ENCODE results near the gene OPTN. TPM values are rescaled to one million over a fixed set of nuclear protein-coding genes. Genes with fewer than 3 reads are reported as not detected.

The OPTN gene
- total and polyA plus RNA-seq, 11 donors, result 88.2 to 191 (median 128) TPM

GRCh38 chr10:13167568-13167967, 67.6 kb downstream of the OPTN start:
- no peaks in the 10 kb centered on the region for H3K27me3 ChIP-seq
- ATAC-seq, result no peak
- no peak for TF ChIP-seq POLR2A (IDR thresholded peaks at IDR 0.05)
- no peak overlapping the region for H3K4me3 ChIP-seq
- no peak for DNase-seq
- no peaks in the 10 kb centered on the region for H3K4me1 ChIP-seq
- H3K27ac ChIP-seq, result no peak overlapping the region
- no peaks in the 10 kb centered on the region for H3K36me3 ChIP-seq
- H3K9me3 ChIP-seq, result no peaks in the 10 kb centered on the region
- 89 to 97% (median 93%) methylated on average over 7 of the region's 7 CpGs for WGBS, 4 donors
- intact Hi-C loops (cut with DNase I), result loop anchor here in 7 of 10 donors (10.0 kb wide), 7 partner anchors 107 to 367 kb away; partner anchors contain the start of genes BEND7 (in 2 of the 7) and PHYH (in 1 of the 7)

- 92 to 96% (median 93%) methylated on average over 6 of the region's 6 CpGs for WGBS, 4 donors
These were observed 68.8 kb downstream of the OPTN start for GRCh38 chr10:13168781-13169180.

DNA sequence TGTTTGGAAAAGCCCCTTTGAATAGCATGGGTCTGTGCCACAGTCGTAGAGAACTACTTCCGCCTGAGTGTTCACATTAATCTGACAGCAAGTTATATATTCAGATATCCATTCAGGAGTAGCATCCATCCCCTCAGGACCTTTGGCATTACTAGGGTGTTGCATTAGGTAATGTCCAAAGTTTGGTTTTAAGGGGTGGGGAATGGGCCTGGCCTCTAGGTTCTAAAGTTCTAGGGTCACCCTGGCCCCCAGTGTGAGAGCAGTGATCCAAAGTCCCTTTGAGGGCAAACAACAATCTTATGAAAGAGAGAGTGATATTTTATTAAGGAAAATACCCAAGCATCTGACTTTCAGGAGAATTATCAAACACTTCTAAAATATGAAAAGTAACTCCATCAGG, 73.7 kb downstream of the OPTN start:
- TF ChIP-seq CTCF (IDR thresholded peaks at IDR 0.05) (no peak), POLR2A (IDR thresholded peaks at IDR 0.05) (no peak)
- intact Hi-C loops (cut with DNase I), result no loop called here
- no peaks in the 10 kb centered on the region for H3K27me3 ChIP-seq
- H3K36me3 ChIP-seq, result no peaks in the 10 kb centered on the region
- H3K4me3 ChIP-seq, result no peak overlapping the region
- ATAC-seq, result no peak
- no peaks in the 10 kb centered on the region for H3K9me3 ChIP-seq
- H3K4me1 ChIP-seq, result no peaks in the 10 kb centered on the region
- no peak overlapping the region for H3K27ac ChIP-seq
- DNase-seq, result no peak
- WGBS, 4 donors, result 98 to 100% (median 100%) methylated on average over 2 of the region's 2 CpGs

More at GRCh38 chr10:13168781-13169180, 68.8 kb downstream of the OPTN start:
- no peaks in the 10 kb centered on the region for H3K36me3 ChIP-seq
- no peaks in the 10 kb centered on the region for H3K4me1 ChIP-seq
- intact Hi-C loops (cut with DNase I), result loop anchor here in 7 of 10 donors (10.0 kb wide), 7 partner anchors 106 to 366 kb away; partner anchors contain the start of genes BEND7 (in 2 of the 7) and PHYH (in 1 of the 7)
- H3K9me3 ChIP-seq, result no peaks in the 10 kb centered on the region
- no peak overlapping the region for H3K27ac ChIP-seq
- DNase-seq, result no peak
- no peak overlapping the region for H3K4me3 ChIP-seq
- ATAC-seq, result no peak
- no peak for TF ChIP-seq POLR2A (IDR thresholded peaks at IDR 0.05)
- TF ChIP-seq CTCF (IDR thresholded peaks at IDR 0.05), result no peak
- H3K27me3 ChIP-seq, result no peaks in the 10 kb centered on the region

- intact Hi-C loops (cut with DNase I), result no loop called here
- WGBS, 4 donors, result 95 to 100% (median 96%) methylated on average over 4 of the region's 4 CpGs
- Histone ChIP-seq H3K4me1 (no peaks in the 10 kb centered on the region), H3K36me3 (peaks cover 0 to 4% (median 0%) of the 10 kb centered on the region in 9 donors), H3K9me3 (no peaks in the 10 kb centered on the region), H3K27me3 (no peaks in the 10 kb centered on the region), H3K27ac (no peak overlapping the region), H3K4me3 (no peak overlapping the region)
- DNase-seq, result no peak
- TF ChIP-seq POLR2A (IDR thresholded peaks at IDR 0.05), result no peak
- no peak for TF ChIP-seq CTCF (IDR thresholded peaks at IDR 0.05)
- ATAC-seq, result no peak
These were observed 80.8 kb downstream of the OPTN start for GRCh38 chr10:13180788-13181187.

DNA sequence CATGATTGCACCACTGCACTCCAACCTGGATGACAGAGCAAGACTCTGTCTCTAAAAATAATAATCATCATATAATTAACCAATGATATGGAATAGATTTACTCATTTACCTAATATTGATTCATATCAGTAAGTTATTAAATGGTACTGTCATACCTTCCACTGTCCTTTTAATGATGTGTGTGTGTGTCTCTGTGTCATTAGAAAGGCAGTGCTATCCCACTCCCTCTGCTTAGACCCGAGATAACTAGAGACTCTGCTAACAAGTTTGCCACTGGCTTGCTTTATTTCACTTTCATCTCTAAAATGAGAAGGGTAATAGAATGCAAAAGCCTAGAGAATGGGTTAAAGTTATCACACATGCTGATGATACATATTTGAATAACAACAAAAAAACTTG, 82.5 kb downstream of the OPTN start:
- TF ChIP-seq CTCF (IDR thresholded peaks at IDR 0.05) (no peak), POLR2A (IDR thresholded peaks at IDR 0.05) (no peak)
- peaks cover 0 to 4% (median 0%) of the 10 kb centered on the region in 9 donors for H3K36me3 ChIP-seq
- no peak overlapping the region for H3K27ac ChIP-seq
- no peak for ATAC-seq
- H3K4me1 ChIP-seq, result no peaks in the 10 kb centered on the region
- intact Hi-C loops (cut with DNase I), result no loop called here
- peaks cover 0 to 3% (median 0%) of the 10 kb centered on the region in 12 donors for H3K9me3 ChIP-seq
- H3K4me3 ChIP-seq, result no peak overlapping the region
- WGBS, 4 donors, result 88 to 97% (median 94%) methylated on average over 1 of the region's 1 CpG
- no peaks in the 10 kb centered on the region for H3K27me3 ChIP-seq
- DNase-seq, result no peak
